A549 (cell line): Measurements from ENCODE around the gene AHCY. TPM values are rescaled to one million over a fixed set of nuclear protein-coding genes. Genes with fewer than 3 reads are reported as not detected.

Source experiments
- ATAC-seq, 2 experiments: fragments of 200-7000 bp in 1 of 2; fragments of >200 bp in 1 of 2; cut with Nextera tagmentation in 1 of 2; cut with Tn5 transposase in 1 of 2; 3 replicates each; pipeline versions ENCODE4 v1.8.0 to v1.9.1; 2018 to 2020; ENCODE audit warnings: mild to moderate bottlenecking in 1 of 2, moderate library complexity in 1 of 2
- CTCF ChIA-PET: fragments of 300-600 bp; sonication (Branson Sonifier 250); formaldehyde crosslinking; extraction: SDS; loops from one replicate; lab custom pipeline; 2021; ENCODE audit warnings: antibody characterized with exemption, inconsistent platforms; lab: Yijun Ruan, JAX
- POLR2A ChIA-PET: fragments of 350-600 bp; formaldehyde crosslinking; extraction: SDS; loops from one replicate; lab custom pipeline; 2021; ENCODE audit warnings: antibody characterized with exemption, inconsistent platforms; lab: Yijun Ruan, JAX
- DNase-seq, 2 experiments: peaks; one replicate each; pipeline versions ENCODE4 v3.0.0 to v3.0.0-alpha.2; 2011 to 2016; ENCODE audit warnings: low read depth in 1 of 2, low spot score in 1 of 2
- FAIRE-seq: peaks from 2 replicates; lab custom pipeline; 2011; peaks lifted over from hg19 to GRCh38; lab: Jason Lieb, UNC
- H3K27ac ChIP-seq, 2 experiments: fragments of >200 bp; sonication (Bioruptor Twin); formaldehyde crosslinking; 3 replicates each; pipeline ENCODE4 v1.5.1; 2016 to 2017
- H3K4me1 ChIP-seq: fragments of >200 bp; sonication (Bioruptor Twin); formaldehyde crosslinking; 3 replicates; pipeline ENCODE4 v1.6.1; 2016
- H3K4me2 ChIP-seq: fragments of >200 bp; sonication (Bioruptor Twin); formaldehyde crosslinking; 3 replicates; pipeline ENCODE4 v1.6.1; 2016
- H3K4me3 ChIP-seq: fragments of >200 bp; sonication (Bioruptor Twin); formaldehyde crosslinking; 3 replicates; pipeline ENCODE4 v1.5.1; 2016
- H3K9me3 ChIP-seq: fragments of >200 bp; sonication (Bioruptor Twin); formaldehyde crosslinking; 3 replicates; pipeline ENCODE4 v1.6.1; 2016
- ATOH8 ChIP-seq: fragments of 250-450 bp; sonication (Bioruptor Pico); IDR thresholded peaks from 2 replicates; pipeline ENCODE4 v1.5.0; 2020; ENCODE audit warnings: low read depth, mild to moderate bottlenecking, moderate library complexity
- BCL3 ChIP-seq: fragments of >200 bp; sonication (Bioruptor Twin); formaldehyde crosslinking; IDR thresholded peaks from 3 replicates; pipeline ENCODE4 v1.6.1; 2016
- BHLHE40 ChIP-seq: IDR thresholded peaks from 2 replicates; pipeline ENCODE4 v1.6.1; 2012; ENCODE audit warnings: low read depth, low read length, inconsistent platforms
- CBX2 ChIP-seq: fragments of 200-600 bp; sonication (generic); IDR thresholded peaks from 2 replicates; pipeline ENCODE4 v1.6.1; 2016; ENCODE audit warnings: low read depth, mild to moderate bottlenecking, borderline replicate concordance
- CBX8 ChIP-seq: fragments of 200-600 bp; sonication (generic); IDR thresholded peaks from 2 replicates; pipeline ENCODE4 v1.6.1; 2016
- CEBPB ChIP-seq, 2 experiments: fragments of >200 bp in 1 of 2; sonication (Bioruptor Twin) in 1 of 2; formaldehyde crosslinking in 1 of 2; IDR thresholded peaks; 2 replicates each; pipeline ENCODE4 v1.6.1; 2012 to 2016
- CHD2 ChIP-seq: fragments of 150-350 bp; IDR thresholded peaks from 2 replicates; pipeline ENCODE4 v1.6.1; 2014; ENCODE audit warnings: low read length; ENCODE audit not compliant: partially characterized antibody
- ELK1 ChIP-seq: fragments of 150-350 bp; IDR thresholded peaks from 2 replicates; pipeline ENCODE4 v1.6.1; 2014; ENCODE audit warnings: low read depth, mild to moderate bottlenecking, low read length
- ESRRA ChIP-seq: fragments of 150-350 bp; IDR thresholded peaks from 2 replicates; pipeline ENCODE4 v1.6.1; 2014; ENCODE audit warnings: mild to moderate bottlenecking, low read length, borderline replicate concordance
- GATA3 ChIP-seq: IDR thresholded peaks from 2 replicates; pipeline ENCODE4 v1.6.1; 2012; ENCODE audit warnings: borderline replicate concordance
- HDAC2 ChIP-seq: fragments of 200-600 bp; sonication (generic); IDR thresholded peaks from 2 replicates; pipeline ENCODE4 v1.6.1; 2016
- HEYL ChIP-seq: fragments of 250-450 bp; sonication (Bioruptor Pico); IDR thresholded peaks from 2 replicates; pipeline ENCODE4 v1.8.0; 2021; ENCODE audit warnings: mild to moderate bottlenecking, moderate library complexity
- HOXB13 ChIP-seq: fragments of 250-450 bp; sonication (Bioruptor Pico); IDR thresholded peaks from 2 replicates; pipeline ENCODE4 v1.5.0; 2020; ENCODE audit warnings: low read depth, mild to moderate bottlenecking, moderate library complexity
- HOXB5 ChIP-seq: fragments of 250-450 bp; sonication (Bioruptor Pico); IDR thresholded peaks from 2 replicates; pipeline ENCODE4 v1.5.0; 2020; ENCODE audit warnings: mild to moderate bottlenecking, moderate library complexity
- JUN ChIP-seq, 2 experiments: fragments of >200 bp; sonication (Bioruptor Twin); formaldehyde crosslinking; IDR thresholded peaks; 2 replicates in 1 of 2; 3 replicates in 1 of 2; pipeline ENCODE4 v1.6.1; 2016 to 2017
- MAFK ChIP-seq: fragments of 450-650 bp; IDR thresholded peaks from 2 replicates; pipeline ENCODE4 v1.6.1; 2014; ENCODE audit not compliant: partially characterized antibody
- MAZ ChIP-seq: fragments of 150-350 bp; IDR thresholded peaks from 2 replicates; pipeline ENCODE4 v1.6.1; 2014; ENCODE audit warnings: antibody characterized with exemption, low read depth, low read length, borderline replicate concordance
- MYC ChIP-seq: IDR thresholded peaks from 2 replicates; pipeline ENCODE4 v1.6.1; 2012; ENCODE audit warnings: mild to moderate bottlenecking, inconsistent platforms, low read length, improper control_type of control experiment, borderline replicate concordance
- NPAS2 ChIP-seq: fragments of 250-450 bp; sonication (Bioruptor Pico); IDR thresholded peaks from 2 replicates; pipeline ENCODE4 v1.8.0; 2022; ENCODE audit warnings: mild to moderate bottlenecking, moderate library complexity, borderline replicate concordance
- PBX3 ChIP-seq: IDR thresholded peaks from 2 replicates; pipeline ENCODE4 v1.6.1; 2012
- PHF8 ChIP-seq: fragments of 200-600 bp; sonication (generic); IDR thresholded peaks from 2 replicates; pipeline ENCODE4 v1.6.1; 2016; ENCODE audit warnings: low read depth, mild to moderate bottlenecking, antibody characterized with exemption, moderate library complexity, borderline replicate concordance
- POLR2A ChIP-seq: IDR thresholded peaks from 2 replicates; pipeline ENCODE4 v1.6.1; 2012; ENCODE audit warnings: mild to moderate bottlenecking, low read length
- POLR2AphosphoS2 ChIP-seq: conservative IDR thresholded peaks from 2 replicates; pipeline ENCODE4 v1.6.1; 2012; ENCODE audit warnings: low read length, improper control_type of control experiment, inconsistent platforms
- RAD21 ChIP-seq, 2 experiments: fragments of >200 bp in 1 of 2; sonication (Bioruptor Twin) in 1 of 2; formaldehyde crosslinking in 1 of 2; IDR thresholded peaks in 1 of 2; conservative IDR thresholded peaks in 1 of 2; 2 replicates in 1 of 2; 3 replicates in 1 of 2; pipeline ENCODE4 v1.6.1; 2012 to 2018; ENCODE audit warnings: inconsistent platforms in 1 of 2
- RARB ChIP-seq: fragments of 250-450 bp; sonication (Bioruptor Pico); IDR thresholded peaks from 2 replicates; pipeline ENCODE4 v1.8.0; 2021; ENCODE audit warnings: mild to moderate bottlenecking, moderate library complexity
- RCOR1 ChIP-seq: fragments of 150-350 bp; IDR thresholded peaks from 2 replicates; pipeline ENCODE4 v1.6.1; 2014; ENCODE audit warnings: antibody characterized with exemption, low read length, low read depth
- RFX5 ChIP-seq: fragments of 450-650 bp; IDR thresholded peaks from 2 replicates; pipeline ENCODE4 v1.7.1; 2014; ENCODE audit warnings: antibody characterized with exemption, mild to moderate bottlenecking, moderate library complexity
- RNF2 ChIP-seq: fragments of 200-600 bp; sonication (generic); IDR thresholded peaks from 2 replicates; pipeline ENCODE4 v1.6.1; 2016; ENCODE audit warnings: low read depth, mild to moderate bottlenecking, antibody characterized with exemption, moderate library complexity, borderline replicate concordance
- SMC3 ChIP-seq: fragments of >200 bp; sonication (Bioruptor Twin); formaldehyde crosslinking; IDR thresholded peaks from 3 replicates; pipeline ENCODE4 v1.6.1; 2018; ENCODE audit warnings: inconsistent platforms
- SREBF2 ChIP-seq: fragments of 450-650 bp; IDR thresholded peaks from 2 replicates; pipeline ENCODE4 v1.6.1; 2014; ENCODE audit warnings: mild to moderate bottlenecking, moderate library complexity
- TFCP2L1 ChIP-seq: fragments of 250-450 bp; sonication (Bioruptor Pico); IDR thresholded peaks from 2 replicates; pipeline ENCODE4 v1.5.0; 2021; ENCODE audit warnings: mild to moderate bottlenecking
- TP53 ChIP-seq: fragments of 250-450 bp; sonication (Bioruptor Pico); IDR thresholded peaks from 2 replicates; pipeline ENCODE4 v1.5.0; 2021; ENCODE audit warnings: mild to moderate bottlenecking, moderate library complexity
- ZFP36 ChIP-seq: fragments of 450-650 bp; IDR thresholded peaks from 2 replicates; pipeline ENCODE4 v1.6.1; 2014; ENCODE audit warnings: borderline replicate concordance; ENCODE audit not compliant: partially characterized antibody
- ZNF302 ChIP-seq: fragments of 250-450 bp; sonication (Bioruptor Pico); IDR thresholded peaks from 2 replicates; pipeline ENCODE4 v1.9.0; 2021; ENCODE audit warnings: inconsistent platforms, mild to moderate bottlenecking, moderate library complexity
- WGBS: methylation state at CpG from one replicate; pipeline ENCODE4 v1.1.6; 2017; ENCODE audit errors: missing lambda C conversion rate; 5-methylcytosine and 5-hydroxymethylcytosine counted together
- polyA minus RNA-seq: library from RNA; depleted of rRNA, polyadenylated mRNA; stranded (reverse); fragments of >200 nt; gene quantifications from 2 replicates; pipeline ENCODE4 v1.2.3, GENCODE V29; 2011; rRNA and poly(A)+ RNA removed
- polyA plus RNA-seq, 4 experiments: library from polyadenylated mRNA; depleted of rRNA in 3 of 4; stranded (reverse); fragments of >200 nt; fragmentation: RNase III in 1 of 4; extraction: RNeasy Plus Mini Kit Qiagen cat#74134 plus additional on column Dnase treatment in 1 of 4; gene quantifications; 2 replicates in 3 of 4; 3 replicates in 1 of 4; pipeline ENCODE4 v1.2.3, GENCODE V29; 2011 to 2017

The AHCY gene
- 274 and 278 TPM in 2 replicates for polyA plus RNA-seq (2011; rRNA removed)
- 368 and 436 TPM in 2 replicates for polyA plus RNA-seq (2012; cell fraction: cytosol; rRNA removed)
- polyA plus RNA-seq (2012; cell fraction: nucleus; rRNA removed), result 473 and 534 TPM in 2 replicates
- 282 to 314 TPM (median 290 TPM) in 3 replicates for polyA plus RNA-seq (2017; fragmentation: RNase III; extraction: RNeasy Plus Mini Kit Qiagen cat#74134 plus additional on column Dnase treatment)
- 585 and 594 TPM in 2 replicates for polyA minus RNA-seq

- ATAC-seq, result peak; percentile 96
- Histone ChIP-seq H3K4me3 (peak within 1 kb of the TSS; percentile 90), H3K4me1 (peaks cover 36% of the 10 kb centered on the region), H3K9me3 (no peaks in the 10 kb centered on the region), H3K4me2 (peak within 1 kb of the TSS; percentile 92), H3K27ac (peak within 1 kb of the TSS; percentile 87 to 94)
- ChIA-PET POLR2A (interaction anchor here (0.6 to 1.7 kb wide), 8 partner anchors 8 to 728 kb away, joined by 3 to 11 read pairs (median 4); partner anchors contain the start of genes DYNLRB1 and ITCH), CTCF (interaction anchor here (1.2 to 4.2 kb wide), 3 partner anchors 9 to 220 kb away, joined by 3 to 35 read pairs (median 11); no protein-coding TSS in a partner anchor)
- peak; percentile 95 to 98 for DNase-seq
- 2% methylated on average over 30 of the region's 79 CpGs for WGBS
- no peak for FAIRE-seq
- no peak for TF ChIP-seq ZFP36
- TF ChIP-seq MAFK, result peak; percentile 56
- no peak for TF ChIP-seq RFX5
- TF ChIP-seq ATOH8, result no peak
- TF ChIP-seq HOXB13 (CRISPR knock-in tag), result no peak
- TF ChIP-seq HDAC2, result no peak
- no peak for TF ChIP-seq TP53 (CRISPR knock-in tag)
- TF ChIP-seq RCOR1, result no peak
- TF ChIP-seq MAZ, result no peak
- TF ChIP-seq RNF2, result no peak
- peak; percentile 89 for TF ChIP-seq POLR2A
- peak; percentile 92 for TF ChIP-seq PHF8
- TF ChIP-seq MYC, result peak; percentile 91
- no peak for TF ChIP-seq ESRRA
- TF ChIP-seq JUN (IDR thresholded peaks at IDR 0.05), result peak; percentile 93 to 96
- peak in 1 of 2 experiments; percentile 40; a peak in 2 of 4 replicates for TF ChIP-seq CEBPB (IDR thresholded peaks at IDR 0.05)
- no peak for TF ChIP-seq SREBF2
- TF ChIP-seq HOXB5 (CRISPR knock-in tag), result no peak
- TF ChIP-seq TFCP2L1 (CRISPR knock-in tag), result no peak
- peak; percentile 97 for TF ChIP-seq BCL3
- TF ChIP-seq HEYL (CRISPR knock-in tag), result no peak
- TF ChIP-seq GATA3, result no peak
- no peak for TF ChIP-seq POLR2AphosphoS2
- TF ChIP-seq NPAS2 (CRISPR knock-in tag), result no peak
- TF ChIP-seq RAD21 (conservative IDR thresholded peaks at IDR 0.05 in 1 of 2, IDR thresholded peaks at IDR 0.05 in 1 of 2), result no peak
- TF ChIP-seq ZNF302 (CRISPR knock-in tag), result no peak
- TF ChIP-seq PBX3, result no peak
- no peak for TF ChIP-seq ELK1
- TF ChIP-seq SMC3, result no peak
- no peak for TF ChIP-seq RARB (CRISPR knock-in tag)
- no peak for TF ChIP-seq CBX8
- peak; percentile 70 for TF ChIP-seq CHD2
- no peak for TF ChIP-seq CBX2
- no peak for TF ChIP-seq BHLHE40
These were observed at the start of gene AHCY for GRCh38 chr20:34302723-34303533. TSS of gene AHCY (minus strand) at chr20:34303355. CDS start at chr20:34303270, 85 bp downstream.
